IMR-90 (cell line): ENCODE results near the gene ABCA4. TPM values are rescaled to one million over a fixed set of nuclear protein-coding genes. Genes with fewer than 3 reads are reported as not detected.
A peak's percentile ranks its signal among the peaks of the same experiment; 100 is the strongest.

ENCODE experiments used
- ATAC-seq: fragments of 200-7000 bp; cut with Tn5 transposase; 2 replicates; pipeline ENCODE4 v1.9.1; 2020; ENCODE audit warnings: low read depth, mild to moderate bottlenecking, moderate library complexity
- BruUV-seq: library from RNA; stranded (reverse); fragments of 400-500 nt; replicated peaks from 2 replicates; lab custom pipeline; 2021; lab: Mats Ljungman, UMichigan
- CTCF ChIA-PET: fragments of 300-600 bp; formaldehyde crosslinking; extraction: SDS; loops from one replicate; lab custom pipeline; 2021; ENCODE audit warnings: antibody characterized with exemption; lab: Yijun Ruan, JAX
- POLR2A ChIA-PET: fragments of 300-600 bp; sonication (Branson Sonifier 250); formaldehyde crosslinking; loops from one replicate; lab custom pipeline; 2022; ENCODE audit warnings: antibody characterized with exemption; ENCODE audit not compliant: unreplicated experiment; lab: Charles Lee
- DNase-seq: peaks from one replicate; pipeline ENCODE4 v3.0.0; 2013
- H2AFZ ChIP-seq: replicated peaks from 2 replicates; pipeline ENCODE3; 2013; ENCODE audit warnings: low read length, mild to moderate bottlenecking; ENCODE audit not compliant: poor library complexity
- H2AK5ac ChIP-seq: 2 replicates; pipeline ENCODE4 v1.6.1; 2013; ENCODE audit warnings: low read depth, low read length, inconsistent platforms
- H2AK9ac ChIP-seq: replicated peaks from 2 replicates; pipeline ENCODE3; 2013; ENCODE audit warnings: mild to moderate bottlenecking, low read depth, low read length, moderate library complexity; ENCODE audit not compliant: poor library complexity
- H2BK120ac ChIP-seq: 2 replicates; pipeline ENCODE4 v1.6.1; 2013; ENCODE audit warnings: low read depth, low read length, inconsistent platforms
- H2BK15ac ChIP-seq: 3 replicates; pipeline ENCODE4 v1.6.1; 2013; ENCODE audit warnings: low read depth, low read length, inconsistent platforms
- H2BK20ac ChIP-seq: 2 replicates; pipeline ENCODE4 v1.6.1; 2013; ENCODE audit warnings: low read depth, mild to moderate bottlenecking, inconsistent platforms, low read length, moderate library complexity
- H2BK5ac ChIP-seq: 2 replicates; pipeline ENCODE4 v1.6.1; 2013; ENCODE audit warnings: mild to moderate bottlenecking, low read depth, low read length, inconsistent platforms; ENCODE audit not compliant: poor library complexity, severe bottlenecking
- H3K14ac ChIP-seq: replicated peaks from 2 replicates; pipeline ENCODE4 v1.6.1; 2013; ENCODE audit warnings: low read depth, low read length, inconsistent platforms
- H3K18ac ChIP-seq: 2 replicates; pipeline ENCODE4 v1.6.1; 2013; ENCODE audit warnings: low read depth, low read length, control low read depth
- H3K23ac ChIP-seq: 2 replicates; pipeline ENCODE4 v1.6.1; 2013; ENCODE audit warnings: low read depth, low read length, inconsistent platforms
- H3K27ac ChIP-seq: 2 replicates; pipeline ENCODE4 v1.5.1; 2013; ENCODE audit warnings: mild to moderate bottlenecking, control low read depth, low read length; ENCODE audit not compliant: insufficient read depth
- H3K27me3 ChIP-seq: 2 replicates; pipeline ENCODE4 v1.6.1; 2013; ENCODE audit warnings: low read length; ENCODE audit not compliant: control insufficient read depth, insufficient read depth
- H3K36me3 ChIP-seq: 2 replicates; pipeline ENCODE4 v1.6.1; 2013; ENCODE audit warnings: low read length, mixed read lengths; ENCODE audit not compliant: control insufficient read depth, insufficient read depth
- H3K4ac ChIP-seq: 2 replicates; pipeline ENCODE4 v1.6.1; 2013; ENCODE audit warnings: low read depth, low read length, inconsistent platforms
- H3K4me1 ChIP-seq: 2 replicates; pipeline ENCODE4 v1.6.1; 2013; ENCODE audit warnings: low read length, mixed read lengths; ENCODE audit not compliant: control insufficient read depth, insufficient read depth
- H3K4me2 ChIP-seq: 2 replicates; pipeline ENCODE4 v1.6.1; 2013; ENCODE audit warnings: low read depth, mild to moderate bottlenecking, control low read depth, low read length, moderate library complexity
- H3K4me3 ChIP-seq: 2 replicates; pipeline ENCODE4 v1.5.1; 2013; ENCODE audit warnings: low read depth, mild to moderate bottlenecking, control low read depth, low read length, moderate library complexity; ENCODE audit not compliant: insufficient read depth
- H3K56ac ChIP-seq: 2 replicates; pipeline ENCODE4 v1.6.1; 2013; ENCODE audit warnings: low read length, inconsistent platforms; ENCODE audit not compliant: insufficient read depth; ENCODE audit errors: extremely low read depth
- H3K79me1 ChIP-seq, 2 experiments: 2 replicates each; pipeline ENCODE4 v1.6.1; 2013; ENCODE audit warnings: low read length in 2 of 2, inconsistent platforms in 1 of 2, low read depth in 1 of 2
- H3K9ac ChIP-seq: 2 replicates; pipeline ENCODE4 v1.6.1; 2013; ENCODE audit warnings: low read depth, low read length, control low read depth
- H3K9me1 ChIP-seq: 2 replicates; pipeline ENCODE4 v1.6.1; 2013; ENCODE audit warnings: low read length, inconsistent platforms; ENCODE audit not compliant: insufficient read depth
- H3K9me3 ChIP-seq: 2 replicates; pipeline ENCODE4 v1.6.1; 2013; ENCODE audit warnings: low read length; ENCODE audit not compliant: control insufficient read depth, insufficient read depth
- H4K20me1 ChIP-seq: 2 replicates; pipeline ENCODE4 v1.6.1; 2013; ENCODE audit warnings: low read length, inconsistent platforms; ENCODE audit not compliant: insufficient read depth
- H4K5ac ChIP-seq: 2 replicates; pipeline ENCODE4 v1.6.1; 2013; ENCODE audit warnings: mild to moderate bottlenecking, low read depth, low read length, control low read depth
- H4K8ac ChIP-seq, 2 experiments: 2 replicates each; pipeline ENCODE4 v1.6.1; 2013; ENCODE audit warnings: low read depth in 2 of 2, low read length in 2 of 2, control low read depth in 1 of 2, inconsistent platforms in 1 of 2
- H4K91ac ChIP-seq: 2 replicates; pipeline ENCODE4 v1.6.1; 2013; ENCODE audit warnings: low read depth, low read length, inconsistent platforms; ENCODE audit not compliant: insufficient read depth
- BHLHE40 ChIP-seq: fragments of 150-350 bp; IDR thresholded peaks from 2 replicates; pipeline ENCODE4 v1.6.1; 2016; ENCODE audit warnings: mild to moderate bottlenecking, low read depth, low read length
- CEBPB ChIP-seq: IDR thresholded peaks from 2 replicates; pipeline ENCODE4 v1.6.1; 2012; ENCODE audit warnings: low read depth, low read length, improper control_type of control experiment
- CHD1 ChIP-seq: IDR thresholded peaks from 2 replicates; pipeline ENCODE4 v1.6.1; 2012; ENCODE audit warnings: low read depth, low read length, improper control_type of control experiment
- CTCF ChIP-seq: conservative IDR thresholded peaks from 2 replicates; pipeline ENCODE4 v1.5.1; 2012; ENCODE audit warnings: mild to moderate bottlenecking, low read depth, low read length, improper control_type of control experiment
- FOS ChIP-seq: fragments of 150-350 bp; IDR thresholded peaks from 2 replicates; pipeline ENCODE4 v1.6.1; 2016; ENCODE audit warnings: low read depth, low read length
- MAFK ChIP-seq: IDR thresholded peaks from 2 replicates; pipeline ENCODE4 v1.6.1; 2012; ENCODE audit warnings: low read depth, low read length, improper control_type of control experiment
- MAZ ChIP-seq: IDR thresholded peaks from 2 replicates; pipeline ENCODE4 v1.6.1; 2012; ENCODE audit warnings: low read depth, mild to moderate bottlenecking, low read length, improper control_type of control experiment, moderate library complexity, borderline replicate concordance
- MXI1 ChIP-seq: IDR thresholded peaks from 2 replicates; pipeline ENCODE4 v1.6.1; 2012; ENCODE audit warnings: low read depth, mild to moderate bottlenecking, low read length, moderate library complexity, borderline replicate concordance
- NFE2L2 ChIP-seq: fragments of 150-350 bp; IDR thresholded peaks from 2 replicates; pipeline ENCODE4 v1.6.1; 2016; ENCODE audit warnings: low read depth, mild to moderate bottlenecking, low read length
- RAD21 ChIP-seq: IDR thresholded peaks from 2 replicates; pipeline ENCODE4 v1.6.1; 2012; ENCODE audit warnings: low read length, improper control_type of control experiment
- RCOR1 ChIP-seq: IDR thresholded peaks from 2 replicates; pipeline ENCODE4 v1.6.1; 2012; ENCODE audit warnings: mild to moderate bottlenecking, low read length, improper control_type of control experiment; ENCODE audit not compliant: insufficient replicate concordance
- RFX5 ChIP-seq: IDR thresholded peaks from 2 replicates; pipeline ENCODE4 v1.8.0; 2012; ENCODE audit warnings: low read depth, mild to moderate bottlenecking, low read length, moderate library complexity
- SMC3 ChIP-seq: fragments of 150-350 bp; IDR thresholded peaks from 2 replicates; pipeline ENCODE4 v1.6.1; 2016; ENCODE audit warnings: low read depth, mild to moderate bottlenecking, antibody characterized with exemption, low read length, moderate library complexity
- WGBS, 2 experiments: methylation state at CpG; one replicate each; pipeline versions ENCODE4 v1.1.5 to v1.1.7; 2013; ENCODE audit warnings: missing lambda C conversion rate in 2 of 2; ENCODE audit not compliant: insufficient read length in 1 of 2; ENCODE audit errors: extremely low coverage in 2 of 2; 5-methylcytosine and 5-hydroxymethylcytosine counted together
- dilution Hi-C: fragments of 300-500 bp; cut with HindIII; formaldehyde crosslinking; loops from one replicate; pipeline ENCODE4 v1.14.3; 2018; ENCODE audit warnings: low sequenced_read_pairs; ENCODE audit not compliant: unreplicated experiment
- in situ Hi-C: fragments of 300-500 bp; cut with MboI; formaldehyde crosslinking; loops from 3 replicates; pipeline ENCODE4 v1.14.3; 2019; ENCODE audit warnings: low sequenced_read_pairs, inconsistent platforms, mixed read lengths
- intact Hi-C: fragments of 100-400 bp; cut with micrococcal nuclease; formaldehyde crosslinking; loops from 2 replicates; pipeline ENCODE4 v1.10.0; 2022
- polyA plus RNA-seq, 3 experiments: library from polyadenylated mRNA; depleted of rRNA; stranded (reverse); fragments of >200 nt; gene quantifications; 2 replicates each; pipeline ENCODE4 v1.2.3, GENCODE V29; 2012; ENCODE audit warnings: low replicate concordance in 1 of 3
- total RNA-seq: library from RNA; depleted of rRNA; stranded (reverse); fragments of >200 nt; gene quantifications from 2 replicates; pipeline ENCODE4 v1.2.3, GENCODE V29; 2012
- TF ChIP-seq, protein P1 (sequence below): fragments of 150-350 bp; IDR thresholded peaks from 2 replicates; pipeline ENCODE4 v1.6.1; 2016; ENCODE audit warnings: low read depth, mild to moderate bottlenecking, low read length, moderate library complexity, borderline replicate concordance

ABCA4 gene
- total and polyA plus RNA-seq, 2 of the 4 experiments (the other 2 are of a cell fraction), result under 0.01 to 0.36 TPM

DNA sequence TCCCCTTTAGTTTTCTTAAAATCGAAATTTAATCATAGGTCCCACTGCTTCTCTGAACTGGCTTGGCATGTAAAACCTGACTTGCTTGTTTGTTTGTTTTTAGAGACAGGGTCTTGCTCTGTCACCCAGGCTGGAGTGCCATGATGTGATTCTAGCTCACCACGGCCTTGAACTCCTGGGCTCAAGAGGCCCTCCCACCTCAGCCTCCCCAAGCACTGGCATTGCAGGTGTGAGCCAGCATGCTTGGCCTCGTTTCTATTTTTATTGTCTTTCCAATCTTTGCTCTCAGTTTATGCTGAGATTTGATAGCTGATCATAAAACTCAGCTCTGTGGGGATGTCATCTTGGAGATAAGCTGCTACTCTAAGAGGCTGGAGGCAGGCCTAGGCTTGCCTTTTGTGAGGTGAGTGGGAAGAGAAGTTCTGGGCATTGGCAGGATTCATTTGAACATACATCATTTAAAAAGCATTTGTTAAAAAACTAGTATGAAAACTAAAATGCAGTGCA is 160.3 kb downstream of the ABCA4 start:
- Histone ChIP-seq H3K9ac (no peak overlapping the region), H3K4ac (no peak overlapping the region), H3K27me3 (peaks cover 12% of the 10 kb centered on the region), H2BK20ac (no peak overlapping the region), H2AK5ac (no peak overlapping the region), H2AFZ (no peak overlapping the region), H2BK120ac (no peak overlapping the region; the same call in 1 of the 2 replicates), H3K18ac (no peak overlapping the region), H4K8ac (no peak overlapping the region), H3K9me1 (no peaks in the 10 kb centered on the region), H3K79me1 (no peaks in the 10 kb centered on the region), H4K20me1 (no peaks in the 10 kb centered on the region), H3K4me2 (no peak overlapping the region), H3K9me3 (peaks cover 5% of the 10 kb centered on the region), H2AK9ac (no peak overlapping the region), H3K36me3 (no peaks in the 10 kb centered on the region), H2BK5ac (no peak overlapping the region), H4K91ac (no peak overlapping the region), H3K56ac (no peak overlapping the region), H3K23ac (no peak overlapping the region), H3K4me3 (no peak overlapping the region), H2BK15ac (no peak overlapping the region), H4K5ac (no peak overlapping the region), H3K14ac (no peak overlapping the region; the same call in 1 of the 2 replicates), H3K4me1 (peaks cover 7% of the 10 kb centered on the region), H3K27ac (no peak overlapping the region)
- BruUV-seq, result no TSS peak
- DNase-seq (peak; percentile 12), ATAC-seq (peak; percentile 18; the same call in 1 of the 2 replicates)
- dilution Hi-C loops (no loop called here), in situ Hi-C loops (no loop called here), intact Hi-C loops (no loop called here)
- ChIA-PET POLR2A (no interaction called here), CTCF (interaction anchor here (1.1 kb wide), 1 partner anchor 53 kb away, joined by 3 read pairs; no protein-coding TSS in a partner anchor)
- TF ChIP-seq SMC3 (no peak), MAZ (no peak), CEBPB (no peak), RCOR1 (no peak), RAD21 (no peak), FOS (no peak), MAFK (no peak), NFE2L2 (no peak), CHD1 (no peak), MXI1 (no peak), BHLHE40 (no peak), RFX5 (no peak), CTCF (no peak)
- TF ChIP-seq, protein P1, sequence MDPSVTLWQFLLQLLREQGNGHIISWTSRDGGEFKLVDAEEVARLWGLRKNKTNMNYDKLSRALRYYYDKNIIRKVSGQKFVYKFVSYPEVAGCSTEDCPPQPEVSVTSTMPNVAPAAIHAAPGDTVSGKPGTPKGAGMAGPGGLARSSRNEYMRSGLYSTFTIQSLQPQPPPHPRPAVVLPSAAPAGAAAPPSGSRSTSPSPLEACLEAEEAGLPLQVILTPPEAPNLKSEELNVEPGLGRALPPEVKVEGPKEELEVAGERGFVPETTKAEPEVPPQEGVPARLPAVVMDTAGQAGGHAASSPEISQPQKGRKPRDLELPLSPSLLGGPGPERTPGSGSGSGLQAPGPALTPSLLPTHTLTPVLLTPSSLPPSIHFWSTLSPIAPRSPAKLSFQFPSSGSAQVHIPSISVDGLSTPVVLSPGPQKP, result no peak
- WGBS, 2 experiments, result 43% methylated on average over 1 of the region's 3 CpGs; no CpG with 5 or more reads in 1 of the 2 experiments
